Cardiac fibroblast (primary cell): Measurements from ENCODE around the gene ALOX15.

Experiments used
- DNase-seq, 2 donors: peaks; one replicate each; pipeline versions ENCODE4 v3.0.0 to v3.0.0-alpha.2; 2010; ENCODE audit warnings: low read depth in 2 of 2
- H3K4me3 ChIP-seq, 2 donors: replicated peaks in 1 of 2; 1 replicate in 1 of 2; 2 replicates in 1 of 2; pipeline ENCODE4 v1.5.1; 2011; ENCODE audit warnings: low read depth in 2 of 2, low read length in 2 of 2, mild to moderate bottlenecking in 2 of 2, moderate library complexity in 1 of 2
- CTCF ChIP-seq: IDR thresholded peaks from one replicate; pipeline ENCODE4 v1.5.1; 2011; ENCODE audit warnings: low read depth, mild to moderate bottlenecking, low read length, inconsistent platforms

The ALOX15 gene

GRCh38 chr17:4617590-4618351 lies 23.7 kb downstream of the ALOX15 start:
- DNase-seq: no peak
- no peak for TF ChIP-seq CTCF
- H3K4me3 ChIP-seq: no peak overlapping the region

- H3K4me3 ChIP-seq: no peak overlapping the region
- no peak for TF ChIP-seq CTCF
- DNase-seq: no peak
Observed at GRCh38 chr17:4617090-4617489, 24.4 kb downstream of the ALOX15 start.

DNA sequence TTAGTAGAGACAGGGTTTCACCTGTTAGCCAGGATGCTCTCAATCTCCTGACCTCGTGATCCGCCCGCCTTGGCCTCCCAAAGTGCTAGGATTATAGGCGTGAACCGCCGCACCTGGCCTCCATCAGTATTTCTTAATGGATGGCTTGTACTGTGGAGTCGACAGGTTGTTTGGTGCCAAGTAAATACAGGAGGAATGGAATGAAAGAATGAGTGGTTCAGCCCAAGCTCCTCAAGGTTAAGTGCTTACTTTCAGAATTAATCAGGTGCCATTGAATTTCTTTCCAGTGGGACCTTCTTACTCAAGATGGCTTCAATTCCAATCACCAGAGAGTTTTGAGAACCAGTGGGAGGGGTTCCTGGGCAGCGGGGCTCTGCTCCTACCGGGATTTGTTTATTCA lies 25.0 kb downstream of the ALOX15 start:
- DNase-seq: no peak
- no peak for TF ChIP-seq CTCF
- no peak overlapping the region for H3K4me3 ChIP-seq

DNA sequence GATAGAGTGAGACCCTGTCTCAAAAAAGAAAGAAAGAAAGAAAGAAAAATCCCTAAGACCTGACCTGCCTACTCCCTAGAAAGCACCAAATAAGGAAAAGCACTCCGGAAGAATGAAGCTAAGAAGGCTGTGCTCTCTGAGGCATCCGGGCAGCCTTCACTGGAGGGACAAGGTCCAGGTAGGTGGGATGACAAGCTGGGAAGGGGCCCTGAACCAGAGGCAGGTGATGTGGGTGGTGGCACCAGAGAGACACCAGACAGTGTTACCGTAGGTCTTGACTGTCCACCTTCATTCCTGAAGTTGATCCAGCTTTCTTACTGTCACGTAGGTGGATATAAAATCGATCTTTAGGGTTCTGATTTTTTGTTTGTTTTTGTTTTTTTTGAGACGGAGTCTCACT lies 30.8 kb downstream of the ALOX15 start:
- DNase-seq: no peak
- no peak overlapping the region for H3K4me3 ChIP-seq
- no peak for TF ChIP-seq CTCF

DNA sequence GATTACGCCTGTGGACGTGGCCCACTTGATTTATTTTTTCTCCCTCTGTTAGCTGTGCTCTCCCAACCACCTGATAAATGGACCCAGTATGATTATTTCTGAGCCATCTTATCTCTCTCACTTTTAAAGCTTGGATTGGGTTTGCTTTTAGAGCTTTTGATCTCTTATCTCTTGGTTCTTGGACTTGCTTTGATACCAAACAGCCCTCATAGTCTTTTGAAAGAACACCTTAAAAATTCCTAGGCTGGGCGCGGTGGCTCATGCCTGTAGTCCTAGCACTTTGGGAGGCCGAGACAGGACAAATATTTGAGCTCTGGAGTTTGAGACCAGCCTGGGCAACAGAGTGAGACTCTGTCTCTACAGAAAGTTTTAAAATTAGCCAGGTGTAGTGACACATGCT lies 31.3 kb downstream of the ALOX15 start:
- DNase-seq: no peak
- no peak overlapping the region for H3K4me3 ChIP-seq
- no peak for TF ChIP-seq CTCF

DNA sequence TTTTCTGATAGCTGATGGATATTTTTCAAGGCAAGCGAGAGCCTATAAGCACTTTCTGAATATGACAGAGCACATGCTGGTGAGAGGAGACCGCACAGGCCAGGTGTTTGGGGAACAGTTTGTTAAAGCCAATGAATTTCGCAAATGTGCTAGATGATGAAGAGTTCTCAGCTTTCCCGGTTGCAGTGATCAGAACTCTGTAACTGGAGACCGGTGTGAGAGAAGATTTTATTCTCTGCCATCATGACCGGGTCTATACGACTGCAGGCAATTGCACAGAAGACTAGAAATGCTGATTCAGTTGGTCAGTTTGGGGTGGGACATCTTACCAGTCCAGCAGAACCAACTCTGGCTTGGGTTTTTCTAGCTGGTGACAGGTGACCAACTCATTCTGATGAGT lies 31.7 kb downstream of the ALOX15 start:
- TF ChIP-seq CTCF: no peak
- H3K4me3 ChIP-seq: no peak overlapping the region
- DNase-seq: no peak

- no peak for TF ChIP-seq CTCF
- DNase-seq: peak; percentile 67 to 85
- H3K4me3 ChIP-seq: no peak overlapping the region
Observed at GRCh38 chr17:4607773-4608187, 33.7 kb downstream of the ALOX15 start.
